ENCODE results near the gene CD81.
A peak's percentile ranks its signal among the peaks of the same experiment; 100 is the strongest.

CD81 gene

DNA sequence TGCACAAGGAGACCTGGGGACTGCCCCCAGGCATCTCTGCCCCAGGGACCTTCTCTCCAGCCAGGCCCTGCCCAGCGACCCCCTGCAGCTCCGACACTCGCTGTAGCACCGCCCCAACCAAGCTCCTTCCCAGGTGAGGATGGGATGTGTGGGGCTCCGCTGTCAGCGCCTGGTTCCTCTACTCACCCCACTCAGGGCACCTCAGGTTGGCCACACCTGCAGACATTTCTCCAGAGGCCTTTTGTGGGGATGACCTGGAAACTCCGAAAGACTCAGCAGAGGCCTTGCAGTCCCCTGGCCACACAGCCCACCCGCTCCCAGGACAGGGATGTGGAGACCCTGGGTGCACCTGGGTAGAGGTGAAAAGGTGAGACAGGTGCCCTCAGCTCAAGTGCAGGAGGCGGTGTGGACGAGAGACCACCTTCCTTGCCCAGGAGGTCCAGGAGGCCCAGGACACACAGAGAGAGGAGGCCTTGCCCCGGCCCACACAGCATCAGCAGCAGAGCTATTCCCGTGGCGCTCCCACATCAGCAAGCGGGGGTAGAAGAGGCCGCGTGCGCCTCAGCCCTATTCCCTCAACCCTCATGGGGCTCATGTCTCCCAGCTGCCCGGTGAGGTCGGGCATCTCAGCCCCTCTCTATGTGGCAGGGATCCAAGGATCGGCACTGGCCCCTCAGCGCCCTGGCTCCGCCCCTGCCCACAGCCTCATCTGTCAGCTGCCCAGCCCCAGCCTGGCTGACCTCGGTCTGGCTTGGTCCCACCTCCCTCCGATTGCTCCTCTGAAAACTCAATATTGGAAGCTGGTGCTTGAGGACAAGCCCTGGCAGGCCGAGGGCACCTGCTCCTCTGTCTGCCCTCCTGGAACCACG, 46.3 kb downstream of the CD81 start:
- no peak for DNase-seq

DNA sequence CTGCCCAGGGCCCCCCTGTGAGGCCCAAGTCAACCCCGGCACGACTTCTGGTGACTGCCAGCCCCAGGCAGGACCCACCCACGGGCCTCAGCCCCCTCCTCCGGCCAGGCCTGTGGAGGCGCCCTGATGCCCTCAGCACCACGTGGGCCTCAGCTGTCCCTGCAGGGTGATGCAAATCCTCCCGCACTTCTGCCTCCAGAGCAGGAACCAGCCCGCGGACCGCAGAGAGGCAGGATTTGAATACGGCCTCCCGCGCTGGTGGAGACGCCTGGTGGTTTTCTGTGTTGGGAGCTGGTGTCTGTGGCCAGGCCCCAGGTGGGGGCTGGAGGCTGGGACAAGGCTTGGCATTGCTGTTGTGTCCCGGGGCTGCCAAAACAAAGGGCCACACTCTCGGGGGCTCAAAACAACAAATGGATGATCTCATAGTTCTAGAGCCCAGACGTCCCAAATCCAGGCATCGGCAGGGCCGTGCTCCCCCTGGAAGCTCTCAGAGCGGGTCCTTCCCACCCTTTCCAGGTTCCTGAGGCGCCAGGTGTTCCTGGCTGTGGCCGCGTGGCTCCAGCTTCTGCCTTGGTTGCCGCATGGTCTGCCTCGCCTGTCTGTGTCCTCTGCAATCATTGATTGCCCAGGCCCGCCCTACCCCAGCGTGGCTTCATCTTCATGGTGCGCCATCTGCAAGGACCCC, 47.8 kb downstream of the CD81 start:
- no peak for DNase-seq

DNA sequence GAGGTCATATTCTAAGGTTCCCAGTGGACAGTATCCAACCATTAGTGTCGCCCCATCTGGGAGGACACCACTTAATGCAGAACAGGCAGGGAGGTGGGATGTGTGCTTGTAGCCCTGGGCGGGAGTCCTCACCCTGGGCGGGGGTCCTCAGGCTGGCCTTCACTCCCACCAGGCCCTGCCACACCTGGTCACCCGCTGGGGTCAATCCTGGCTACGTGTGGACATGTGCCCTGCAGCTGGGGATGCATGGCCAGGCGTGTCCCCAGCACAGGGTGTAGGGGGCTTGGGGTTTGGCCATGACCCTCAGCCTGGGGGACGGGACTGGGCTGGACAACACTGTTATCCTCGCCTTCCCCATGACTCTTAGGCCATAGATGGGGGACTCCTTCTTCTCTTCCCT, 48.4 kb downstream of the CD81 start:
- DNase-seq = no peak

DNA sequence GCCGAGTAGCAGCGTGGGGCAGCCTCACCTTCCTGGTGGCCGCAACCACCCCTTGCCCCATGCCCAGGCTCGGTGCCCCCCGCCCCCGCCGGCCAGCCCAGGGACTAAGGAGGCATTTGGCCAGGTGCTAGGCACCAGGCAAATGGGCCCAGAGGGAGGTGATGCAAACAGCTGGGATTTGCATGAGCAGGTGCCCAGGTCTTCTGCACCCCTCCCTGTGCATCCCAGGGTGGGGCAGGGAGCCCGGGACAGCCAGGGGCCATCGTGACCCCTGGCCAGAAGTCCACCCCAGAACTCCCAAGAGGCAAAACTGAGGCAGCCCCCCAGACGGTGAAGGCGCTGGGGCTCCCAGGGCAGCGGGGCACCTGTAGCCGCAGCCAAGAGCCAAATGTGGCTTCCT, 49.1 kb downstream of the CD81 start:
- no peak for DNase-seq

DNA sequence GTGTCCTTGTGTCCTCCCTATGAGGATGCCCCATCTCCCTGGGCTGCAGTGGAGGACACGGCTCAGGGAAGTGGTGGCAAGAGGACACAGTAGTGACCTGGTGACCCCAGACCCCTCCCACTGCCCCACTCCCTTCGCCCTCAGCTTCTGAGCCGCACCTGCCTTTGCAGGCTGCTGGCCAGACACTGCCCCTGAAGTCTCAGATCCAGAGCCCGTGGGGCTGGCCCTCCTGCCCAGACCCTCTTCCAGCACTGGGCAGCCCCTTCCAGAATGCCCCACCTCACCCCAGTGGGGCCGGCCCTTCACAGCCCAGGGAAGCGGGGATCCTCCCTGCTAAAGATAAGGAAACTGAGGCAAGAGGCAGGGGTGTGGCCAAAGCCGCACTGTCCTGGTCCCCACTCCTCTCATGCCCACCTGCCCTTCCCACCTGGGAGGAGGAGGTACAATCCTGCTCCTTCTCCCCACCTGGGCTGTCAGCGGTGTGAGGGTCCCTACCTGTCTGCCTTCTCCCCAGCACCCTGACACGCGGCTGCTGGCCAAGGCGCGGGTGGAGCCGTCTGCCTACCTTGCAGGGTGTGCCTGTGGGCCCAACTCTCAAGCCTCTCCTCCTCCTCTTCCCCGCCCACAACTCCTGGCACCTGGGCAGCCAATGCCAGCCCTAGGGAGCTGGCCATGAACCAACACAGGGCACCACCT, 49.9 kb downstream of the CD81 start:
- no peak for DNase-seq

DNA sequence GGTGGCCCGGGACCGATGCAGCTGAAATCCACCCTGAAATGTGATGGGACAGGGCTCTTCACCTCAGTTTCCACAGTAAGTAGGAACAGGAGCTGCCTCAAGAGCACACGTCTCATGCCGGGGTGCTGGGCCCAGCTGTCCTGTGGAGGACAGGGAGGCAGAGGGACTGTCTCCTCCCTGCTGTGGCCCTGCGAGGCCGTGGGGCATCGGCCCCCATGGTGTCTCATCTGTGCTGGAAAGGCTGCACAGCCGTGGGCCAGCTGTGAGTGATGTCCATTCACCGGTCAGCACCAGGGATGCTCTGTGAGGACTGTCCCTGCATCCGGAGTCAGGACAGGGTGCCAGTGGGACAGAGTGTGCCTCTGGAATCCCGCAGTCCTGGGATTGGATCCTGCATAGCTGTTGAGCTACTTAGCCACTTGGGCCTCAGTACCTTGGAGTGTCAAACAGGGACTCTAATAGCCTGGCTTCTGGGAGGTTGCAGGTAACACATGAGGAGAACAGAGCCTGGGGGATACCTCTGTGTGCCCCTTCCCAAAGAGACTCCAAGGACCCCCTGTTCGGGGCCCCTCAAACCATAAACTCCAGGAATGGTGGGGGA, 50.7 kb downstream of the CD81 start:
- no peak for DNase-seq

DNA sequence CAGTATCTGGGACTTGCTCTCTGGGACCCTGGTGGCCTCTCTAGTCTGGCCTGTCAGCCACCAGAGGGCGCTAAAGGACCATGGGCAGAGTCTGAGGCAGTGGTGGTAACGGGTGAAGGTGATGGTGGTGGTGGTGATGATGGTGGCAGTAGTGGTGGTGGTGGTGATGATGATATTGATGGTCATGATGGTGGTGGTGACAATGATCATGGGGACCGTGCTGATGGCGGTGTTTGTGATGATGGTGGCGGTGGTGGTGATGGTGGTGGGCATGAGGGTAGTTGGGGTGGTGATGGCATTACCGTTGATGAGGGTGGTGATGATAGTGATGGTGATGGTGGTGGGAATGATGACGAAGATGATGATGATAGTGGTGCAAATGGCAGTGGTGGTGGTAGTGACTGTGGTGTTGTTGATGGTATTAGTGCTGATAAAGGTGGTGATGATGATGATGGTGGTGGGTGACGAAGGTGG, 51.2 kb downstream of the CD81 start:
- peak; percentile 38 for DNase-seq

DNA sequence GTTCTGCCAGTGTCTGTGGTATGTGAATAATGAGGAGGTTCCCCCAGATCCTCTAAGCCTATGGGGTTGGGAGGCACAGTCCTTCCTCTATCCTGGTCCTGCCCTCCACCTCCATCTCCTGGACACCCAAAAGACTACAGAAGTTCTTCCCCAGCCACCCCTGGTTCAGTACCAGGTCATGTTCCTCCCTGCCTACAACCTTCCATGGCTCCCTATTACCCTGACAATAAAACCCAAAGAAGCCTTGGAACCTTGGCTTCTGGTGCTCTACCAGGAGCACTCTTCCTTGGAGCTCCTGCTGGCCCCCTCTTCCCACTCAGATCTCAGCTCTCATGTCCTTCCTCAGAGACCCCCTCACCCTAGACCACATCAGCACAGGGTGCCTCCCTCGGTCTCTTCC, 54.3 kb downstream of the CD81 start:
- no peak for DNase-seq

DNA sequence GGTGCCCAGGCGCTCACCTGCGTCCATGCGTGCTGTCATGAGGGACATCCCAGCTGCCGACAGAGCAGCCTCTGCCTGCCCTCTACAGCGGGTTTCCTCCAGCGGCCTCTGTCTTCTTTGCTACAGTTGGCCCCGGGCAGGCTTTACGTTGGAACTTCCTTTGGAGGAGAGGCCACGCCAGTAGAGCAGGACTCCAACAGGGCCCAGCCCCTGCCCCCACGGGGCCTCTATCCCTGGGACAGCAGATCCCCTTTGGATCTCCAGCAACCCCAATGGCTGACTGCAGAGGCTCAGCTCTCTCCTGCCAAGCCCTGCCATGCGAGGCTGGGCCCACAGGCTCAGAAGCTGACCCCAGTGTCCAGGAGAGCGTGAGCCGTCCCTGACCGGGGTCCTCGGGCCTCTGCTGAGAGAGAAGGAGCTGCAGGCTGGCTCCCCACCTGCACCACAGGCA, 55.1 kb downstream of the CD81 start:
- DNase-seq = no peak

DNA sequence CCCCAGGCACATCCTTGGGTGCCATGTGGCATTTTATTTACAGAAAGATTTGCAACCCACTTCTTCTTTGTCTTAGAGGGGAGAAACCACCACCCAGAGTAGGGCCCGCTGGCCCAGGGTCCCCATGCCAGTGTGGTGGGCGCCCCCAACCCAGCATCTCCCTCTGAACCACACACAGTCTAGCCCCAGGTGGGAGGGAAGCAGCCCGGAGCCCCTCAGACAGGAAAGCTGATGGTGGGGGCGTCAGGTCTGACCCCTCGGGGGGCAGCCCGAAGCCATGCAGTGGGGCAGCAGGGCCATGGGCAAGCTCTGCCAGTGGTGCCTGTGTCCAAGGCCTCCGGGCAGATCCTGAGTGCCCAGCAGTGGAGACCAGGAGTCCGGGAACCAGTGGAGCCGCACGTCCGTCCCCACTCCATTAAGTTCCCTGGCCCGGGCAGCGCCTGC, 55.5 kb downstream of the CD81 start:
- DNase-seq = no peak

DNA sequence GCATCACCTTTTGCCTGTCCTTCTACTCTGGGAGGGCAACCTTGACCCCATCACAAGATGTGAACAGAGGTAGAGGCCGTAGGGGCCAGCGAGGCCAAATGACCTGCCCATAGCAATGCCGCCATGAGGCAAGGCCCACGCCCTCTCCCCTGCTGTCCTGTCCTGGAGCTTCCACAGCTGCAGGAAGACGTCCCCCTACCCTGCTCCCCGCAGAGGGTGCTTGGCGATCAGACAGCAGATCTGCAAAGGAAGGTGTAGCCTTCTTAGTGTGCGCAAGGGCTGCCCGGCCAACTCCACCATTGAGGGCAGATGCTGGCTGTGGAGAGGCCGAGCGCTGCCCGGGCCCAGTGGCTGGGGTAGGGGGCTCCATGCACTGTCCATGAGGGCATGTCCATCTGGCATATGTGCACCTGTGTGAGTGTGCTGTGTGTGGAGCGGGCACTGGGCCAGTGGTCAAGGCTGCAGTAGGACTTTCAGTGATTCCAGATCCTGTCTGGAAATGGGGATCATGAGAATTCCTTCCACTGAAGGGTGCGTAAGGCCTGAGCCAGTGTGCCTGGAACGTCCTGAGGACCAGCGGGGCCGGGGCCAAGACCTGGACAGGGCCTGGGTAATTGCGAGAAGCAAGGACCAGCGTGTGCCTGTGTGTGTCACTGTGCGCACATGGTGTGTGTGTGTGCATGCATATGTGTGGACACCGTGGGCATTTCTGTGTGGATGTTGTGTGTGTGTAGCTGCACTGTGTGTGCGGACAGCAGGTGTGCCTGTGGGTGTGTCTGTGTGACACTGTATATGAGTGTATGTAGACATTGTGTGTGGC, 56.2 kb downstream of the CD81 start:
- DNase-seq = no peak

DNA sequence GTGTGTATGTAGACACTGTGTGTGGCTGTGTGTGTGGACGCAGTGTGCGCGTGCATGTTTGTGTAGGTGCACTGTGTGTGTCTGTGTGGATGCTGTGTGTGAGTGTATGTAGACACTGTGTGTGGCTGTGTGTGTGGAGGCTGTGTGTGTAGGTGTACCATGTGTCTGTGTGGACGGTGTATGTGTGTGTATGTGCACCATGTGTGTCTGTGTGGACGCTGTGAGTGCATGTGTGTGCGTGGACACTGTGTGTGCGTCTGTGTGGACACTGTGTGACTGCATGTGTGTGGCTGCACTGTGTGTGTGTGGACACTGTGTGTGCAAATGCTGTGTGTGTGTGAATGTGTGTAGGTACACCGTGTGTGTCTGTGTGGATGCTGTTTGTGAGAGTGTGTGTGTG, 56.9 kb downstream of the CD81 start:
- DNase-seq = no peak

DNA sequence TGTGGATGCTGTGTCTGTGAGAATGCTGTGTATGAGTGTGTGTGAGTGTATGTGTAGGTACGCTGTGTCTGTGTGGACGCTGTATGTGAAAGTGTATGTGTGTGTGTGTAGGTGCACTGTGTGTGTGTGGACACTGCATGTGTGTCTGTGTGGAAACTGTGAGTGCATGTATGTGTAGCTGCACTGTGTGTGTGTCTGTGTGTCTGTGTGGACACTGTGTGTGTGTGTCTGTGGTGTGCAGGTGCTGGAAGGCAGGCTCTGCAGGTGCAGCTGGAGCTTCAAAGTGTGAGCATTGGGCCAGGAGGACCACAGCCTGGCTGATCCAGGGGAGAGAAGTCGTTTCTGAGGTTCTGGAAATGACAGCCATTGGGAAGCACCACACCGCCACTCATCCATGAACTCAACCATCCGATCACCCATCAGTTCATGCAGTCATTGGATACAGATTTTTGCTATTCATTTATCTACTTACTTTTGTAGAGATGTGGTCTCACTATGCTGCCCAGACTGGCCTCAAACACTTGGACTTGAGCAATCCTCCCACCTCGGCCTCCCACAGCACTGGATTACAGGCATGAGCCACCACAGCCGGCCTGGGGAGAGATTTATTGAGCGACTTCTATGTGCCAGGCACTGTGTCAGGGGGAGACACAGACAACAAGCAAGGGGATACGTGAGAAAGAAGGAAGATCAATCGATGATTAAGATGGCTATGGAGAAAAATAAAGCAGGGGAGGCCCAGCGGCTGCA, 57.6 kb downstream of the CD81 start:
- no peak for DNase-seq

DNA sequence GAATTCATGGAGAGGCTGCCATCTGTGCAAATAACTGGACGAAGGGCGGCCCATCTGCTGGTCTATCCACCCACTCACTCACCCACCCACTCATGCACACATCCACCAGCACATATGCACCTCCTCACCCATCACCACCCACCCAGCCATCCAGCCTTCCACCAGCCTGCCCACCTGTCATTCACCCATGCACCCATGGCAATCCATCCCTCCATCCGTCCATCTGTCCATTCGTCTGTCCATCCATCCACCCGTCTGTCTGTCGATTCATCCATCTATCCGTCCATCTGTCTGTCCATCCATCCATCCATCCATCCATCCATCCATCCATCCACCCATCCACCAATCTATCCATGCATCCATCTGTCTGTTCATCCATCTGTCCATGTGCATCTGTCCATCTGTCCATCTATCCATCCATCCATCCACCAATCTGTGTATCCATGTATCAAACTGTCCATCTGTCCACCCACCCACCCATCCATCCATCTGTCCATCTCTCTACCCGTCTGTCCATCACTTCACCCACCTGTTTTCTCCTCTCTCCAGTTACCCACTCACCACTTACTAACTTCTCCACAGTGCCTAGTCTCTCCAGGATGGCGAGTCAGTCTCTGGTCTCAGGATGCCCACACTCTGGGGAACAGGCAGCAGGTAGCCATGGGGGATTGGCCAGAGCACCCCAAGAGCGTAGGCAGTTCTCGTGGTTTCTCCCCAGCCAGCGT, 58.3 kb downstream of the CD81 start:
- no peak for DNase-seq

DNA sequence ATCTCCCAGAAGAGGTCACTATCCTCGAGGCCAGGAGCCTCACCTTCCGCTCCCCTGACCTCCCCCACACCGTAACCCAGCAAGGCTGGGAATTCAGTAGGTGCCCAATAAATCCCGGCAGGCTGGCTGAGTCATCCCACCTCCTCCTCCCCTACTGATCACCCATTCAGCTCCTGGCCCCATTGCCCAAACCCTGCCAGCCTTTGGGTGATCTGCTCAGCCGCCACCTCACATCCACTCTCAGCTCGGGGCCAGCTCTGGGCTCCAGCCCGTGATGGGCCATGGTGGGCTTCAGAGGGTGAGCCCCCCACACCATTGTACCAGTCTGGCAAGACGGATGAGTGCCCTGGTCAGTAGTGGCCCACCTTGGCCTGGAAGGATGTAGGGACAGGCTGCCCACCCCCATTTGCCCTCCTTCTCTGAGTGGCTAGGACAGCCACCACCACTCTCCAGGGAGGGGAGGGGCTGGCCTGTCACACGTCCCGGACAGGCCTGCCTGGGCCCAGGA, 59.0 kb downstream of the CD81 start:
- DNase-seq = no peak

DNA sequence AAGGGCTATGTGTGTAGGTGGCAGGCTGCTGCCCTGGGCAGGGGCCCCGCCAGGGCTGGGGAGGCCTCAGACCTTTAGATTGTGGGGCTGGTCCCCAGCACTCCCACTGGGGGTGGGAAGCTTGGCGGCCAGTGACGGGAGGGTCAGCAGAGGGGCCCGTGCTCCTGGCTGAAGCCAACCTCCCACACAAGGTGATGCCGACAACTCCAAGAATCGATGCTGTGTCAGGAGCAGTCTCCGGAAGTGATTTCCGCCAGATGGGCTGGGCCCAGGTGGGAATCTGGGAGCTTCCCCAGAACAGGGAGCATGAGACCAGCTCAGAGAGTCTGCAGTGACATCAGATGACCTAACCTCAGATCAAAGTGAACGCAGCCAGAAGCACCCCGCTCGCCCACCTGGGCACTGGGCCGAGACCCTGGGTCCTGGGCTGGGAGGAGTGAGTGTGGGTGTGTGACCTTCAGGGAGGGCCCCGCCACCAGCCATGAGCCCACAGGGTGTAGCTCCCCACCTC, 59.5 kb downstream of the CD81 start:
- no peak for DNase-seq

DNA sequence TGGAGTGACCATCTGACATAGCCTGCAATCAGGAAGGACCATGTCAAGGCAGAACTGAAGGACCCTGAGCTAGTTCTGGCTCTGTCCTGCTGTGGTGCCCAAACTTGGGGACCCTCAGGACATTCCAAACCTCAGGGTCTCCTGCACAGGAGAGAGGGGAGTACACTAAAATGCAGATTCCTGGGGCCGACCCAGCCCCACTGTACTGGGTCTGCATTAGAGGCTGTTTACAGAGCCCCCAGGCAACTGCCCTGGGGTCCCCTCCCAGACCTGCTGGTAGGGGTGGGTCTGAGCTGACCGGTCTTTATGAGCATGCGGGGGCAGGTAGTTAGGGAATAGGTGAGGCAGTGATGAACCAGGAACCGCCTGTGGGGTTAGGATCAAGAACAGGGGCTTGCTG, 60.4 kb downstream of the CD81 start:
- DNase-seq = no peak

DNA sequence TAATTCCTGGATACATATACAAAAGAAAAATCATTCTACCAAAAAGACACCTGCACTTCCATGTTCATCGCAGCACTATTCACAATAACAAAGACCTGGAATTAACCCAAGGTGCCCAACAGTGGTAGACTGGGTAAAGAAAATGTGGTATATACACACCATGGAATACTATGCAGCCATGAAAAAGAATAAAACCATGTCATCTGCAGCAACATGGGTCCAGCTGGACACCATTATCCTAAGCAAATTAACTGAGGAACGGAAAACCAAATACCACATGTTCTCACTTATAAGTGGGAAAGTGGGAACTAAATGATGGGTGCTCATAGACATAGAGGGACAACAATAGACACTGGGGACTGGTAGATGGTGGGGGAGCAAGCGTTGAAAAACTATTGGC, 62.7 kb downstream of the CD81 start:
- DNase-seq = no peak

DNA sequence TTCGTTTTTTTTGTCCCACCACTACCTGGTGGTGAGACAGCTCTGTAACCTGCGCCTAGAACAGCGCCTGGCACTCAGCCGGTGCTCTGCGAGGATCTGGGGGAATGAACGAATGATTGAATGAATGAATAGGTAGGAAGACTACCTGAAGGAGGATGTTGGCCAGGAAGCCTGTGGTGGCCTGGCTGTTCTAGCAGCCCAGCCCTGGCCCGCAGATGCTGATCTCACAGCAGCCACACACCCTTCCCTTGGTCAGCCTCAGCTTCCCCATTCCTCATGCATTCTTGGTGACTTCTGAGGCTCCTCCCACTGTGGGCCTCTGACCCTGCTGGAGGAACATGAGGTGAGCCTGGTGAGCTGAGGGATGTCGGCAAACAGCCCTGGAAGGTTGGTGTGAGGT, 63.5 kb downstream of the CD81 start:
- no peak for DNase-seq

DNA sequence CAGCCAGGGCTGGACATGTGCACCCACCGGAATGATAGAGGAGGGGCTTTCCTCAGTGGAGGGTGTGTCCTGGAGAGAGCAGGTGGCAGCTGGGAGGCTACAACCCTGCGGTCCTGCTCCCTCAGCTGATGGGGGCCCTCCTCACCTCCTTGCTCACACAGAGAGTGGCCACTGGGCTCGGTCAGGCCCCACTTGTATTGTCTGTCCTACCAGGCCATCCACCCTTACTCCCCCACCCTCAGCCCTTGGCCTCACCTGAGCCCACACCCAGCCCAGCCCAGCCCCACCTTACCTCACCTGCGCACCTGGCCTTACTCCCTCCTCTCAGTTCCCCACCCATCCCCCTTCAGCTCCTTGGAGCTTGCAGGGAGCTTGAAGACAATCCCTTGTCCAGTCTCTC, 64.1 kb downstream of the CD81 start:
- no peak for DNase-seq

Data from DMS153 (cell line).